Parathyroid adenoma (tissue), 2 donors: Measurements from ENCODE around the gene ADCY4.

Source experiments
- H2AFZ ChIP-seq: fragments of 300-600 bp; sonication (generic); one replicate; pipeline ENCODE4 v1.7.0; 2017; ENCODE audit warnings: antibody characterized with exemption, mild to moderate bottlenecking
- H3K27ac ChIP-seq: fragments of 300-600 bp; sonication (generic); one replicate; pipeline ENCODE4 v1.7.0; 2017
- H3K27me3 ChIP-seq: fragments of 300-600 bp; sonication (generic); one replicate; pipeline ENCODE4 v1.7.0; 2017; ENCODE audit warnings: low read length; ENCODE audit not compliant: control insufficient read depth, insufficient read depth
- H3K36me3 ChIP-seq: fragments of 300-600 bp; sonication (generic); one replicate; pipeline ENCODE4 v1.7.0; 2017; ENCODE audit warnings: low read length; ENCODE audit not compliant: control insufficient read depth, insufficient read depth
- H3K4me1 ChIP-seq: fragments of 300-600 bp; sonication (generic); one replicate; pipeline ENCODE4 v1.7.0; 2017; ENCODE audit warnings: control low read depth
- H3K4me2 ChIP-seq: fragments of 300-600 bp; sonication (generic); one replicate; pipeline ENCODE4 v1.7.0; 2017; ENCODE audit warnings: low read length
- H3K4me3 ChIP-seq: fragments of 300-600 bp; sonication (generic); one replicate; pipeline ENCODE4 v1.7.0; 2017; ENCODE audit warnings: low read depth, low read length
- H3K79me2 ChIP-seq: fragments of 300-600 bp; sonication (generic); one replicate; pipeline ENCODE4 v1.7.0; 2017; ENCODE audit warnings: control low read depth
- H3K9ac ChIP-seq: fragments of 300-600 bp; sonication (generic); one replicate; pipeline ENCODE4 v1.7.0; 2017; ENCODE audit warnings: mild to moderate bottlenecking
- H3K9me3 ChIP-seq: fragments of 300-600 bp; sonication (generic); one replicate; pipeline ENCODE4 v1.7.0; 2017; ENCODE audit warnings: low read length; ENCODE audit not compliant: control insufficient read depth
- CTCF ChIP-seq: fragments of 300-600 bp; sonication (generic); IDR thresholded peaks from one replicate; pipeline ENCODE4 v1.7.0; 2017; ENCODE audit warnings: antibody characterized with exemption, mild to moderate bottlenecking
- donor health status: primary hyperparathyroidism.

ADCY4 gene

GRCh38 chr14:24349742-24350141 lies 14.9 kb upstream of the ADCY4 start:
- H2AFZ ChIP-seq: no peak overlapping the region
- H3K79me2 ChIP-seq: no peaks in the 10 kb centered on the region
- no peaks in the 10 kb centered on the region for H3K27me3 ChIP-seq
- no peak overlapping the region for H3K27ac ChIP-seq
- H3K9me3 ChIP-seq: no peaks in the 10 kb centered on the region
- H3K4me3 ChIP-seq: no peak overlapping the region
- no peaks in the 10 kb centered on the region for H3K36me3 ChIP-seq
- H3K9ac ChIP-seq: no peak overlapping the region
- no peak for TF ChIP-seq CTCF
- no peaks in the 10 kb centered on the region for H3K4me1 ChIP-seq
- H3K4me2 ChIP-seq: no peak overlapping the region

GRCh38 chr14:24348186-24348585 lies 13.3 kb upstream of the ADCY4 start:
- no peaks in the 10 kb centered on the region for H3K4me1 ChIP-seq
- H3K27ac ChIP-seq: no peak overlapping the region
- no peaks in the 10 kb centered on the region for H3K79me2 ChIP-seq
- no peak overlapping the region for H3K4me3 ChIP-seq
- TF ChIP-seq CTCF: no peak
- H3K36me3 ChIP-seq: no peaks in the 10 kb centered on the region
- no peak overlapping the region for H2AFZ ChIP-seq
- no peaks in the 10 kb centered on the region for H3K9me3 ChIP-seq
- no peak overlapping the region for H3K4me2 ChIP-seq
- no peak overlapping the region for H3K9ac ChIP-seq
- no peaks in the 10 kb centered on the region for H3K27me3 ChIP-seq

DNA sequence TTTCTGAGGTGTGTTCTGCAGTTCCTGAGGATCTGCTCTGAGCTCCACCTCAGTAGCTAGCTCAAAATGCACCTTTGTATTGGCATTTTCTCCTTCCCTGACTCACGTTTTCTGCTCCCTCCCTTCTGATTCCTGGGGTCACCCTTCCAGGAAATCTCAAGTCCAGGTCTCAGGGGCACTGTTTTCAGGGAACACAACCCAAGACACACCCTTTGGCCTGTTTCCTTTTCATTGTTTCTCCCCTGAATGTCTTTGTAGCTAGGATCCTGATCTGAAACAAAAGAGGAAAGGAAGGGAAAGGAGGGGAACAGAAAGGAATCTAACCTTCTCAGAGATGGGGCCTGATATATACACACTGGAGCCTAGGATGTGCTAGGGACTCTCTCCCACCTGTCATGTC lies 12.3 kb upstream of the ADCY4 start:
- H3K4me2 ChIP-seq: no peak overlapping the region
- TF ChIP-seq CTCF: no peak
- H3K79me2 ChIP-seq: no peaks in the 10 kb centered on the region
- H3K4me1 ChIP-seq: no peaks in the 10 kb centered on the region
- H3K9ac ChIP-seq: no peak overlapping the region
- no peaks in the 10 kb centered on the region for H3K36me3 ChIP-seq
- peak overlapping the region; percentile 33 for H3K27ac ChIP-seq
- H3K9me3 ChIP-seq: no peaks in the 10 kb centered on the region
- H2AFZ ChIP-seq: no peak overlapping the region
- H3K27me3 ChIP-seq: no peaks in the 10 kb centered on the region
- H3K4me3 ChIP-seq: no peak overlapping the region

- Histone ChIP-seq H3K9ac (no peak overlapping the region), H3K79me2 (no peaks in the 10 kb centered on the region), H3K4me1 (no peaks in the 10 kb centered on the region), H3K4me3 (no peak overlapping the region), H3K36me3 (no peaks in the 10 kb centered on the region), H2AFZ (no peak overlapping the region), H3K27ac (no peak overlapping the region), H3K4me2 (no peak overlapping the region), H3K27me3 (no peaks in the 10 kb centered on the region), H3K9me3 (no peaks in the 10 kb centered on the region)
- no peak for TF ChIP-seq CTCF
These were observed 9.2 kb upstream of the ADCY4 start for GRCh38 chr14:24343795-24344660.

GRCh38 chr14:24342889-24343288 lies 8.0 kb upstream of the ADCY4 start:
- no peaks in the 10 kb centered on the region for H3K79me2 ChIP-seq
- H2AFZ ChIP-seq: no peak overlapping the region
- no peaks in the 10 kb centered on the region for H3K36me3 ChIP-seq
- H3K9ac ChIP-seq: no peak overlapping the region
- H3K27ac ChIP-seq: no peak overlapping the region
- H3K4me1 ChIP-seq: no peaks in the 10 kb centered on the region
- no peak for TF ChIP-seq CTCF
- H3K4me2 ChIP-seq: no peak overlapping the region
- H3K27me3 ChIP-seq: no peaks in the 10 kb centered on the region
- H3K4me3 ChIP-seq: no peak overlapping the region
- H3K9me3 ChIP-seq: no peaks in the 10 kb centered on the region
